Vagina (tissue), 2 donors: ENCODE data around the gene WWOX.

Experiments used
- POLR2AphosphoS5 ChIP-seq, 2 donors: sonication (generic); formaldehyde crosslinking; IDR thresholded peaks; one replicate each; pipeline ENCODE4 v1.9.0; 2017; ENCODE audit warnings: antibody characterized with exemption in 2 of 2, mild to moderate bottlenecking in 2 of 2, low read depth in 1 of 2; ENCODE audit not compliant: insufficient read depth in 1 of 2
- TF ChIP-seq, protein P1 (sequence below), 3 experiments: fragments of 450-650 bp in 2 of 3; fragments of 200-600 bp in 1 of 3; sonication (generic) in 1 of 3; IDR thresholded peaks; one replicate each; pipeline ENCODE4 v1.5.1; 2017 to 2019; ENCODE audit warnings: antibody characterized with exemption in 3 of 3, mild to moderate bottlenecking in 2 of 3, moderate library complexity in 2 of 3

DNA sequence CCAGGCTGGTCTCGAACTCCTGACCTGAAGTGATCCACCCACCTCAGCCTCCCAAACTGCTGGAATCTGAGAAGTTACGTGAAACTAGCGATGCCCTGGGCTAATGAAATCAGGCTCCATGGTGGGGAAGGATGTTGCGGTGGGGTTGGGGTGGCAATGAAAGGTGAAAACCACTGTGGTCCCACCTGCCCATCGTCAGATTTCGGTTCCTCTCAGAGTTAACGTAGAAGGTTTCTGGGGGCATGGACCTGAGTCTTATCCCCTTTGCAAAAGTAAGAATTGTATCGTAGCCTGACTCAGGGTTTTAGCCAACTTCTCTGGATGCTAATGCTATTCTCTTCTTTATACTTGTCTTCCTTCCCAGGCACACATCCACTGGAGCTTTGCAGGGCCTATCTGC, 402.3 kb downstream of the WWOX start:
- TF ChIP-seq, protein P1, sequence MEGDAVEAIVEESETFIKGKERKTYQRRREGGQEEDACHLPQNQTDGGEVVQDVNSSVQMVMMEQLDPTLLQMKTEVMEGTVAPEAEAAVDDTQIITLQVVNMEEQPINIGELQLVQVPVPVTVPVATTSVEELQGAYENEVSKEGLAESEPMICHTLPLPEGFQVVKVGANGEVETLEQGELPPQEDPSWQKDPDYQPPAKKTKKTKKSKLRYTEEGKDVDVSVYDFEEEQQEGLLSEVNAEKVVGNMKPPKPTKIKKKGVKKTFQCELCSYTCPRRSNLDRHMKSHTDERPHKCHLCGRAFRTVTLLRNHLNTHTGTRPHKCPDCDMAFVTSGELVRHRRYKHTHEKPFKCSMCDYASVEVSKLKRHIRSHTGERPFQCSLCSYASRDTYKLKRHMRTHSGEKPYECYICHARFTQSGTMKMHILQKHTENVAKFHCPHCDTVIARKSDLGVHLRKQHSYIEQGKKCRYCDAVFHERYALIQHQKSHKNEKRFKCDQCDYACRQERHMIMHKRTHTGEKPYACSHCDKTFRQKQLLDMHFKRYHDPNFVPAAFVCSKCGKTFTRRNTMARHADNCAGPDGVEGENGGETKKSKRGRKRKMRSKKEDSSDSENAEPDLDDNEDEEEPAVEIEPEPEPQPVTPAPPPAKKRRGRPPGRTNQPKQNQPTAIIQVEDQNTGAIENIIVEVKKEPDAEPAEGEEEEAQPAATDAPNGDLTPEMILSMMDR (IDR thresholded peaks at IDR 0.05) = no peak
- no peak for TF ChIP-seq POLR2AphosphoS5 (IDR thresholded peaks at IDR 0.05; ENCODE audit: insufficient read depth in 1 of 2, low read depth in 1 of 2)
